Activated T-helper 9 cell treated with anti-CD3 and anti-CD28 coated beads, Interleukin-2, amount 50 U/mL, for 16 hours (primary cell): ENCODE data around the gene OSR1.
"Not testable (repeated sequence)": the region's sequence is repeated elsewhere in the genome, so short reads cannot be mapped to it uniquely, and the experiment has no call there.

Source experiments
- DNase-seq: peaks from one replicate; pipeline ENCODE4 v3.0.0-alpha.2; 2020; ENCODE audit warnings: low read depth

The OSR1 gene

DNA sequence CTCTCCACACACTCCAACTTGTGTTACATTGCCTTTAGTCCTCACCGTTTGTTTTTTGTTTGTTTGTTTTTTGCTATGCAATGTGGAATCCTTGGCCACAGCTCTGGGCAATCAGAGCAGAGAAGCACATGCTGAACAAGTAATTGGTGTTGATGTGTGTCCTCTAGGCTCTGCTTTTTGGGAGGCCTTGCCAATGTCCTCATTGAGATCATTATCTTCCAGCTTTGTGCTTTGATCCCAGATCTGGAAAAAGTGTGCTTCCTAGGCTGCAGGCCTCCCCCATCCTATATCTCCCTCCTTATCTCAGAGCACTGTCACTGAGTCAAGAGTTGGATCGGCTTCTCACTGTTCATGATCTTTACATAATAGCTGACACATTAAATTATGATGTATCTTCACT lies 25.9 kb downstream of the OSR1 start:
- DNase-seq: no peak

DNA sequence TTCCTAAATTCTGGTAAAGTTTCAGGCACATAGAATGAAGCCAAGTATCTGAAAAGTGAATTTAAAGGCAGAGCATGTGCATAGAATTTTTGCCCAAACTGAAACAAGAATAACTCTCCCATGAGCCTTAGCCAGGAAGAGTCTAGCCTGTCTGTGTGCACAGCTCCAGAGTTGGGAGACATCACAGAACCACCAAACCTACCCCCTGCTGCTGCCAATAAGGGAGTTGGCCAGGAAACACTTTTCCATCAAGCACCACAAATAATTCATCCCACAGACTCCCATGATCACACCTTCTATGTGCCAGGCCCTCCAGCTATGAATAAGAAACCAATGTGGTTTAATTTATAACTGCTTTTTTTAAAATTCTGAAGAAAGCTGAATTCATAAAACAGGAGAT lies 27.0 kb downstream of the OSR1 start:
- DNase-seq: no peak

DNA sequence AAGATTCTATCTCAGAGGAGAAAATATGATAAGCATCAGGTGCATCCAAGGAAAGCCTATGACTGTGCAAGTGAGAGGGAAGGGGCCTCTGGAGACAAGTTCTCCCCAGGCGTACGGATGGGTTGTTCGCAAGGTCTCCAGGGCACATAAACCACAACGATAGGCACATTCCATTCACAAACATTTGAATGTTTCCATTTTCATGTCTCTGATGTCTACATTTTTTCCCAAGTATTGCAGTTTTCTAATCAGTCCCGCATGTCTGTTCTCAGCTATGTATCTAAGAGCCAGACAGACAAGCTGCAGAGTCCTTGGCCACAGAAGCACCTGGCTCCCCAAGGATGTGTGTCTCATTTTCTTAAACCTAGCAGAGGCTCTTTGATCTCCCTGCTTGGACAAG lies 28.0 kb downstream of the OSR1 start:
- DNase-seq: no peak

GRCh38 chr2:19329445-19329844 lies 29.0 kb downstream of the OSR1 start:
- DNase-seq: no peak

GRCh38 chr2:19327496-19327895 lies 30.9 kb downstream of the OSR1 start:
- DNase-seq: no peak

GRCh38 chr2:19321946-19322345 lies 36.5 kb downstream of the OSR1 start:
- DNase-seq: no peak

DNA sequence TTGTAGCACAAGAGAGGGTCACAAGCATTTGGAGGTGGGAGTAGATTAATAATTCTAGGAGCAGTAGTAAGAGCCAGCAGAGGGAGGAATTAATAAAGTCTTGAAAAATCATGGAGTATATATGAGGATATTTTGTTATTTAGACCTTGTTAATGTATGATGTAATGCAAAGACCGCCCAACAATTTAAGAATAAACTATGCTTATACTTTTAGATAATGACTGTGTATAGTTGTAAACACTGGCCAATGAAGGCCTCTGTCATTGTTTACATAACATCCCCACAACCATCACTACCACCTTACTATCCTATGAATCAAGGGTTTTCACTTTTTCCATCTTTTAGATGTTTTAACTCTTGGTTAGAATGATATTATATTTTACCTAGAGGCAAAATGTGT lies 37.6 kb downstream of the OSR1 start:
- DNase-seq: no peak

- no peak for DNase-seq
These were observed 38.7 kb downstream of the OSR1 start for GRCh38 chr2:19319698-19320097.

- DNase-seq: no peak
These were observed 39.4 kb downstream of the OSR1 start for GRCh38 chr2:19319064-19319463.

GRCh38 chr2:19313553-19313952 lies 44.9 kb downstream of the OSR1 start:
- no peak for DNase-seq

- DNase-seq: no peak
These were observed 45.5 kb downstream of the OSR1 start for GRCh38 chr2:19312949-19313348.

DNA sequence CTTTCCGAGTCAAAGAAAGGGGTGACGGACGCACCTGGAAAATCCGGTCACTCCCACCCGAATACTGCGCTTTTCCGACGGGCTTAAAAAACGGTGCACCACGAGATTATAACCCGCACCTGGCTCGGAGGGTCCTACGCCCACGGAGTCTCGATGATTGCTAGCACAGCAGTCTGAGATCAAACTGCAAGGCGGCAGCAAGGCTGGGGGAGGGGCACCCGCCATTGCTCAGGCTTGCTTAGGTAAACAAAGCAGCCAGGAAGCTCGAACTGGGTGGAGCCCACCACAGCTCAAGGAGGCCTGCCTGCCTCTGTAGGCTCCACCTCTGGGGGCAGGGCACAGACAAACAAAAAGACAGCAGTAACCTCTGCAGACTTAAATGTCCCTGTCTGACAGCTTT lies 52.4 kb downstream of the OSR1 start:
- not testable (repeated sequence) for DNase-seq

DNA sequence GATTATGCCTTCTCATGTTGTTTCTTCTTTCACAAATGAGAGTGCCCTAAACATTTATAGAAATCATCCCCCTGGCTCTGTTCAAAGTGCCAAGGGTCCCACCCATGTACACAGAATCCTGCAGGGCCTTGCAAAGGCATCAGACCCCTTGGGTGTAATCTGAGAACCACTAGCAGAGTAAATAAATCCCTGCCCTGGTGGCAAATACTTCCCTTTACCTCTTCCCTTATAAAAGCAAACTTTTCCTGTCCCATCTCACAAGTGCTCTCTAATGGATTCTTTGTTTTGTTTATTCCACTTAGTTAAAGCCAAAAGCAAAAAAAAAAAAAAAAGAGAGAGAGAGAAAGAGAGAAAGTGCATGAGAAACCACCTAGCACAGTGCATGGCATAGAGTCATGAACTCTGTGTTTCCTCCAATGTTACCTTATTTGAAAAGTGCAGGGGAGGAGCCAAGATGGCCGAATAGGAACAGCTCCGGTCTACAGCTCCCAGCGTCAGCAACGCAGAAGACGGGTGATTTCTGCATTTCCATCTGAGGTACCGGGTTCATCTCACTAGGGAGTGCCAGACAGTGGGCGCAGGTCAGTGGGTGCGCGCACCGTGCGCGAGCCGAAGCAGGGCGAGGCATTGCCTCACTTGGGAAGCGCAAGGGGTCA lies 52.9 kb downstream of the OSR1 start:
- not testable (repeated sequence) for DNase-seq

GRCh38 chr2:19301706-19302105 lies 56.7 kb downstream of the OSR1 start:
- DNase-seq: no peak
